ENCODE results near the gene PFKFB2.

The PFKFB2 gene

DNA sequence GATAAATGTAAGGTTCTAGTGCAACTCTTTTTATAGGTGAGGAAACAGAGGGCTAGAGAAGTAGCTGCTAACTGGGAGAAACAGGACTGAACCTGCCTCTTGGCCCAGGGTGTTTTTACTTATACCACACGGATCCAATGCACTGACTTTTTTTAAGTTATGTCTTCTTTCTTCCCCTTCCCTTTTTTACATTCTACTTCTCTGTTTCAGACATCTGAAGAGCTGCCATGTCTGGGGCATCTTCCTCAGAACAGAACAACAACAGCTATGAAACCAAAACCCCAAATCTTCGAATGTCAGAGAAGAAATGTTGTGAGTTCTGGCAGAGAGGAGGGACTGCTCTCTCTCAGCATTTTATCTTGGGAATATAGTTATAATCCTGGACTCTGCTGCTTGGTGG, 1.4 kb downstream of the PFKFB2 start:
- Mint-ChIP-seq H3K27ac (no peak overlapping the region), H3K27me3 (ENCODE audit: low read depth, poor library complexity) (peaks cover 30% of the 10 kb centered on the region), H3K4me1 (peaks cover 42% of the 10 kb centered on the region), H3K4me3 (peak overlapping the region; percentile 37), H3K9me3 (peaks cover 10% of the 10 kb centered on the region), H3K36me3 (ENCODE audit: low read depth) (no peaks in the 10 kb centered on the region)
- TF ChIP-seq, protein P1, sequence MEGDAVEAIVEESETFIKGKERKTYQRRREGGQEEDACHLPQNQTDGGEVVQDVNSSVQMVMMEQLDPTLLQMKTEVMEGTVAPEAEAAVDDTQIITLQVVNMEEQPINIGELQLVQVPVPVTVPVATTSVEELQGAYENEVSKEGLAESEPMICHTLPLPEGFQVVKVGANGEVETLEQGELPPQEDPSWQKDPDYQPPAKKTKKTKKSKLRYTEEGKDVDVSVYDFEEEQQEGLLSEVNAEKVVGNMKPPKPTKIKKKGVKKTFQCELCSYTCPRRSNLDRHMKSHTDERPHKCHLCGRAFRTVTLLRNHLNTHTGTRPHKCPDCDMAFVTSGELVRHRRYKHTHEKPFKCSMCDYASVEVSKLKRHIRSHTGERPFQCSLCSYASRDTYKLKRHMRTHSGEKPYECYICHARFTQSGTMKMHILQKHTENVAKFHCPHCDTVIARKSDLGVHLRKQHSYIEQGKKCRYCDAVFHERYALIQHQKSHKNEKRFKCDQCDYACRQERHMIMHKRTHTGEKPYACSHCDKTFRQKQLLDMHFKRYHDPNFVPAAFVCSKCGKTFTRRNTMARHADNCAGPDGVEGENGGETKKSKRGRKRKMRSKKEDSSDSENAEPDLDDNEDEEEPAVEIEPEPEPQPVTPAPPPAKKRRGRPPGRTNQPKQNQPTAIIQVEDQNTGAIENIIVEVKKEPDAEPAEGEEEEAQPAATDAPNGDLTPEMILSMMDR (IDR thresholded peaks at IDR 0.05): no peak
- DNase-seq: no peak

DNA sequence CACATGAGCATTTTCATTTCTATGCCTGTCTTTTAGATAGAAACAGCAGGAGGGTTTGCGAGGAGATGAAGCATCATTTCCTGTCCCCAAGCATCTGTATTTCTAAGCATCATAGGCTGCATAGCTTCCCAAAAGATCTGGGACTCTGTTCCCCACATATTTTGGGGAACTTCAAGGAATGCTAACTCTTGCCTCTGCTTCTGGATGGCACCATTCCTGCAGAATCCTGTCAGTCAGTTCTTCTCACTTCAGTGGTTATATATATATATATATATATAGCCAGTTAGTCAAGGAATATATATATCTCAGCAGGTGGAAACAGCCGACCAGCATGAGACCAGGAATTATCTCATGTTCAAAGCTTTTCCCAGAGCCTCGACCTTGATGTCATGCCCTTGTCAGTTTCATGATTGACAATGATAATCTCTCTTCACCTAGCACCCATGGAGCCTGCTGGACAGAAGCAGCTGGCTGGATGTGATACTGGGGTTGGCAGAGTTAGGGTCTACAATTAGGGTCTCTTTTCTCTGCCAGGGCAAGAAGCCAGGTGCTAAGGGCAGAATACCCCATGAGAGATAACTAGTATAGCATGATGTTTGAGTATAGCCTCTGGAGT, 2.4 kb downstream of the PFKFB2 start:
- TF ChIP-seq, protein P1 (IDR thresholded peaks at IDR 0.05): no peak
- no peak overlapping the region for H3K4me3 Mint-ChIP-seq

DNA sequence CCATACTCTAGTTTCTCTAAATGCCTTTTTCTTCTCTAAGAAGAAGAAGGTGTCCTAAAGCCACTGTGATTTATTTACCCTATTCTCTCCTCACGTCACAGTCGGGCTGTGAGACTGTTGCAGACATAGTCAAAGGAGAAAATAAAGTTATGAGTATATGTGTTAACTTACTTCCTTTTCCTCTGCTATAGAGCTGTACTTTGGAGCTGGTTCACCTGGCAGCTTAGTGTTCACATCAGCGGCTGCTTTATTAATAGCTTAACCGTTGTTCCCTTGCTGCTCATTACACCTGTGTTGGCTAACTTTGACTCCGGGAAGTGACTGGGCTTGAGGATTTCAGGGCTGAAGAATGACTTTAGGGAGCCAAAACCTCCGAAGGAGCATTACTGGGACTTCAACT, 3.6 kb downstream of the PFKFB2 start:
- no peak overlapping the region for H3K27ac Mint-ChIP-seq
- peaks cover 35% of the 10 kb centered on the region for H3K4me1 Mint-ChIP-seq

More for the DNA sequence above, 2.4 kb downstream of the PFKFB2 start:
- H3K27me3 Mint-ChIP-seq (ENCODE audit: low read depth, poor library complexity): peaks cover 30% of the 10 kb centered on the region
- H3K4me1 Mint-ChIP-seq: peaks cover 43% of the 10 kb centered on the region
- no peak overlapping the region for H3K27ac Mint-ChIP-seq
- no peaks in the 10 kb centered on the region for H3K36me3 Mint-ChIP-seq (ENCODE audit: low read depth)
- H3K9me3 Mint-ChIP-seq: peaks cover 10% of the 10 kb centered on the region
- DNase-seq: no peak

DNA sequence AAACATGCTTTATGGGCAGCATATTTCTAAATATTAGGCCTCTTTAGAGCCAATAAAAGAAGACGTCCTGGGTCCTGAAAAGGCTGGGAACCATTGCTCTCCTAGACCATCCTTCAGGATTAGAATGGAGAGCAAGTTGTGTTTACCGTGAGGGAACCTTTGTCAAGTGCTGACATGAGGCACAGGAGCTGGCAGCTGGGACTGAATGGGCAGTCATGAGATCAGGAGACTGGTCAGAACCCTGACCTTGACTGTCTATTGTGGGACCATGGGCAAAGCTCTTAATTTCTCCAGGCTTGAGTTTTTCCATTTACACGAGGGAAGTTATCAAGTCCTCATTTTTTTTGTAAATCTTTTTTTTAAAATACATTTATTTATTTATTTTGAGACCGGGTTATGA, 5.2 kb downstream of the PFKFB2 start:
- Mint-ChIP-seq H3K9me3 (no peaks in the 10 kb centered on the region), H3K36me3 (ENCODE audit: low read depth) (no peaks in the 10 kb centered on the region), H3K27ac (no peak overlapping the region), H3K4me1 (peaks cover 20% of the 10 kb centered on the region), H3K4me3 (no peak overlapping the region), H3K27me3 (ENCODE audit: low read depth, poor library complexity) (peaks cover 24% of the 10 kb centered on the region)
- TF ChIP-seq, protein P1 (IDR thresholded peaks at IDR 0.05): no peak
- no peak for DNase-seq

More for the DNA sequence above, 3.6 kb downstream of the PFKFB2 start:
- TF ChIP-seq, protein P1 (IDR thresholded peaks at IDR 0.05): no peak
- H3K36me3 Mint-ChIP-seq (ENCODE audit: low read depth): no peaks in the 10 kb centered on the region
- peaks cover 30% of the 10 kb centered on the region for H3K27me3 Mint-ChIP-seq (ENCODE audit: low read depth, poor library complexity)
- H3K4me3 Mint-ChIP-seq: no peak overlapping the region
- peaks cover 7% of the 10 kb centered on the region for H3K9me3 Mint-ChIP-seq
- no peak for DNase-seq

DNA sequence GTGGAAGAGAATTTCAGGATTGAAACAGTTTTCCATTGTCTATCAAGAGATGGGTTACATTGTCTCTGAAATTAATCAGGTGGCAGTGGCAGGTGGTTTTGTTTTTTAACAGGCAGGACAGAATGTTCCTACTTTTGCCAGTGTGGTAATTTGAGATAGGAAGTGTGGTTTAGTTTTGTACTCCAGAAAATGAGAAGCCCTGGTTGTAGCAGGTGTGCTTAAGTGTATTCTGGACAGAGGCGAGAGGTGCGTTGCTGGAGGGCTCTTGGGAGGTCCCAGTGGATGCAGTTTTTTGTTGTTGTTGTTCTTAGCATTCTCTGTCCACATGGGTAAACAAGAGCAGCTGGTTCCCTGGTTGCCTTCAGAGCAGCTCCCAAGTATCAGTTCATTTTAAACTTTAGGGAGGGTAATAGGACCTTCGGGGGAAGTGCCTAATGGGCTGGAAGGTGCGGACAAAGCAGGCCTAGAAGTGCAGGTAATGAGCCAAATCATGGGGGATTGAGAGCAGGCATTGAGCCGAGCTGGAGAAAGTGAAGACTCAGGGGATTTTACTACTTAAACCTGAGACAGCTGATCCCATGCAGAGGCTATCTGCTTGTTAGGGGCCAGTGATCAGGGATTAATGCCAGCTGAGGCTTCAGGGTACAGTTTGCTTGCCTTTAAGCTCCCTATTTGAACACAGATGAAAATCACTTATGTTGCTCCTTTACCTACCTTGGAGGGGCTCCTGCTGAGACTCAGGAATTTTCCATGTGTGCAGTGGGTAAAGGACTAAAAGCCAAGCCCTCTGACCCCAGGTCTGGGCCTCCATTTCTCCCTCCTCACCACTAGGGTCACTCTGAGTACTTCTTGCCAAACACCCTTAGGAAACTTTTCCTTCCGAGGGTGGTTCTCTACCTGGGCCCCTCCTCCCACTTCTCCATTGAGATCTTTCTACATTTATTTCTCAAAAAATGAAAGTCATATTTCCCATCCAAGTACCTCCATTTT, 6.1 kb downstream of the PFKFB2 start:
- Mint-ChIP-seq H3K27me3 (ENCODE audit: low read depth, poor library complexity) (peaks cover 20% of the 10 kb centered on the region), H3K4me3 (no peak overlapping the region), H3K27ac (peak overlapping the region; percentile 62), H3K36me3 (ENCODE audit: low read depth) (peaks cover 8% of the 10 kb centered on the region), H3K9me3 (no peaks in the 10 kb centered on the region), H3K4me1 (peaks cover 16% of the 10 kb centered on the region)
- TF ChIP-seq, protein P1 (IDR thresholded peaks at IDR 0.05): no peak
- DNase-seq: peak; percentile 15
